ENCODE measurements around the gene FADS1.

Gene FADS1

GRCh38 chr11:61802605-61803004 is 14.2 kb downstream of the FADS1 start:
- peaks cover 48 to 66% of the 10 kb centered on the region in 2 donors for H3K36me3 Mint-ChIP-seq
- ATAC-seq (replicated peaks) = no peak

GRCh38 chr11:61800331-61801281 is 16.2 kb downstream of the FADS1 start:
- no peak for DNase-seq
- H3K27ac Mint-ChIP-seq = peak overlapping the region; percentile 22
- no peak for ATAC-seq (replicated peaks)

More at GRCh38 chr11:61802605-61803004, 14.2 kb downstream of the FADS1 start:
- Mint-ChIP-seq H3K4me1 (peaks cover 0 to 5% of the 10 kb centered on the region in 2 donors), H3K27me3 (no peaks in the 10 kb centered on the region), H3K9me3 (no peaks in the 10 kb centered on the region), H3K27ac (no peak overlapping the region), H3K4me3 (no peak overlapping the region)
- DNase-seq = no peak

GRCh38 chr11:61799665-61800284 is 17.0 kb downstream of the FADS1 start:
- Mint-ChIP-seq H3K4me3 (no peak overlapping the region), H3K27ac (no peak overlapping the region), H3K4me1 (peaks cover 10 to 15% of the 10 kb centered on the region in 2 donors), H3K36me3 (peaks cover 40 to 71% of the 10 kb centered on the region in 2 donors), H3K27me3 (no peaks in the 10 kb centered on the region), H3K9me3 (no peaks in the 10 kb centered on the region)
- ATAC-seq (replicated peaks) (no peak), DNase-seq (no peak)

More at GRCh38 chr11:61800331-61801281, 16.2 kb downstream of the FADS1 start:
- H3K4me1 Mint-ChIP-seq = peaks cover 10 to 12% of the 10 kb centered on the region in 2 donors
- no peak overlapping the region for H3K4me3 Mint-ChIP-seq
- peaks cover 46 to 73% of the 10 kb centered on the region in 2 donors for H3K36me3 Mint-ChIP-seq
- H3K27me3 Mint-ChIP-seq = no peaks in the 10 kb centered on the region
- no peaks in the 10 kb centered on the region for H3K9me3 Mint-ChIP-seq

- Mint-ChIP-seq H3K36me3 (peaks cover 23 to 48% of the 10 kb centered on the region in 2 donors), H3K4me1 (peaks cover 16 to 19% of the 10 kb centered on the region in 2 donors), H3K9me3 (no peaks in the 10 kb centered on the region), H3K27me3 (no peaks in the 10 kb centered on the region), H3K4me3 (no peak overlapping the region), H3K27ac (no peak overlapping the region)
- DNase-seq (peak; percentile 37), ATAC-seq (replicated peaks) (no peak)
Measured at GRCh38 chr11:61797263-61797944, 19.4 kb downstream of the FADS1 start.

GRCh38 chr11:61795876-61796526 is 20.8 kb downstream of the FADS1 start:
- DNase-seq = no peak
- H3K27me3 Mint-ChIP-seq = no peaks in the 10 kb centered on the region
- H3K36me3 Mint-ChIP-seq = peaks cover 18 to 40% of the 10 kb centered on the region in 2 donors
- H3K4me3 Mint-ChIP-seq = no peak overlapping the region
- no peak for ATAC-seq (replicated peaks)
- peaks cover 22 to 30% of the 10 kb centered on the region in 2 donors for H3K4me1 Mint-ChIP-seq
- H3K27ac Mint-ChIP-seq = no peak overlapping the region
- H3K9me3 Mint-ChIP-seq = no peaks in the 10 kb centered on the region

- ATAC-seq (replicated peaks) = no peak
- Mint-ChIP-seq H3K27ac (no peak overlapping the region), H3K4me3 (no peak overlapping the region), H3K27me3 (no peaks in the 10 kb centered on the region), H3K36me3 (peaks cover 16 to 39% of the 10 kb centered on the region in 2 donors), H3K4me1 (peaks cover 20 to 30% of the 10 kb centered on the region in 2 donors), H3K9me3 (no peaks in the 10 kb centered on the region)
- no peak for DNase-seq
Measured at GRCh38 chr11:61795459-61795858, 21.3 kb downstream of the FADS1 start.

- DNase-seq (no peak), ATAC-seq (replicated peaks) (no peak)
- Mint-ChIP-seq H3K9me3 (no peaks in the 10 kb centered on the region), H3K27ac (no peak overlapping the region), H3K4me1 (peaks cover 24 to 39% of the 10 kb centered on the region in 2 donors), H3K36me3 (peaks cover 19 to 45% of the 10 kb centered on the region in 2 donors), H3K27me3 (no peaks in the 10 kb centered on the region), H3K4me3 (no peak overlapping the region)
Measured at GRCh38 chr11:61794579-61794978, 22.2 kb downstream of the FADS1 start.

- Mint-ChIP-seq H3K4me1 (peaks cover 25 to 41% of the 10 kb centered on the region in 2 donors), H3K27me3 (no peaks in the 10 kb centered on the region), H3K9me3 (no peaks in the 10 kb centered on the region), H3K4me3 (peak overlapping the region; percentile 92), H3K27ac (peak overlapping the region; percentile 65), H3K36me3 (peaks cover 17 to 43% of the 10 kb centered on the region in 2 donors)
- ATAC-seq (replicated peaks) (no peak), DNase-seq (no peak)
Measured at GRCh38 chr11:61793829-61794204, 23.0 kb downstream of the FADS1 start.

GRCh38 chr11:61793083-61793828 is 23.5 kb downstream of the FADS1 start:
- peak; percentile 32 to 35 for ATAC-seq (replicated peaks)
- Mint-ChIP-seq H3K9me3 (no peaks in the 10 kb centered on the region), H3K4me3 (peak overlapping the region; percentile 92), H3K4me1 (peaks cover 23 to 41% of the 10 kb centered on the region in 2 donors), H3K27ac (peak overlapping the region; percentile 99), H3K27me3 (no peaks in the 10 kb centered on the region), H3K36me3 (peaks cover 19 to 45% of the 10 kb centered on the region in 2 donors)
- no peak for DNase-seq

- H3K4me3 Mint-ChIP-seq = peak within 1 kb of the TSS; percentile 92
- H3K27me3 Mint-ChIP-seq = no peaks in the 10 kb centered on the region
- peaks cover 22 to 46% of the 10 kb centered on the region in 2 donors for H3K36me3 Mint-ChIP-seq
- ATAC-seq (replicated peaks) (peak; percentile 93), DNase-seq (peak; percentile 87)
- no peaks in the 10 kb centered on the region for H3K9me3 Mint-ChIP-seq
- H3K27ac Mint-ChIP-seq = peak within 1 kb of the TSS; percentile 99
- peaks cover 25 to 41% of the 10 kb centered on the region in 2 donors for H3K4me1 Mint-ChIP-seq
Measured at GRCh38 chr11:61792310-61793082, 24.3 kb downstream of the FADS1 start, which contains the start of the genes FEN1 and TMEM258. FEN1 (plus strand) TSS chr11:61792911; CDS start chr11:61795362, 2,451 bp downstream. TMEM258 (minus strand) TSS chr11:61792599; CDS start chr11:61792558, 41 bp downstream.

GRCh38 chr11:61791737-61792309 is 25.0 kb downstream of the FADS1 start:
- Mint-ChIP-seq H3K27ac (peak overlapping the region; percentile 99), H3K36me3 (peaks cover 24 to 40% of the 10 kb centered on the region in 2 donors), H3K9me3 (no peaks in the 10 kb centered on the region), H3K27me3 (no peaks in the 10 kb centered on the region), H3K4me3 (peak overlapping the region; percentile 92), H3K4me1 (peaks cover 25 to 44% of the 10 kb centered on the region in 2 donors)
- ATAC-seq (replicated peaks) (peak; percentile 53 to 62), DNase-seq (peak; percentile 42)

GRCh38 chr11:61787928-61788491 is 28.8 kb downstream of the FADS1 start:
- peaks cover 27 to 48% of the 10 kb centered on the region in 2 donors for H3K4me1 Mint-ChIP-seq
- H3K27ac Mint-ChIP-seq = no peak overlapping the region
- H3K4me3 Mint-ChIP-seq = no peak overlapping the region
- ATAC-seq (replicated peaks) (no peak), DNase-seq (no peak)
- H3K9me3 Mint-ChIP-seq = no peaks in the 10 kb centered on the region
- H3K36me3 Mint-ChIP-seq = peaks cover 37 to 53% of the 10 kb centered on the region in 2 donors
- H3K27me3 Mint-ChIP-seq = no peaks in the 10 kb centered on the region
